Measurements from ENCODE around the gene FBXW5.

The FBXW5 gene

DNA sequence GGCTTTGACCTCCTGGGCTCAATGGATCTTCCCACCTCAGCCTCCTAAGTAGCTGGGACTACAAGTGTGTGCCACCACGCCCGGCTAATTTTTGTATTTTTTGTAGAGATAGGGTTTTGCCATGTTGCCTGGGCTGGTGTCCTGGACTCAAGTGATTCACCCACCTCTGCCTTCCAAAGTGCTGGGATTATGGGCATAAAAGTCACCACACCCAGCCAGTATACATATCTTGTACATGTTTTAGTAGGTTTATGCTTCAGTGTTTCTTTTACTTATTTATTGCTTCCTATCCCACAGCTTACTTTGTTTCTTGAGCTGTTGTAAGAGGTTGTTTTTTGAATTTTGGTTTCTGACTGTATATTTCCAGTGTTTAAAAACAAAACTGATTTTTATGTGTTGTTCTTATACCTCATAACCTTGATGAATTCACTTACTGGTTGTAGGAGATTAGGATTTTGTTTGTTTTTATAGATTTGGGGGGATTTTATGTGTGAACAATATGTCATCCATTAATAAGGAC lies 12.9 kb downstream of the FBXW5 start:
- no peak for DNase-seq (ENCODE audit: low spot score)

DNA sequence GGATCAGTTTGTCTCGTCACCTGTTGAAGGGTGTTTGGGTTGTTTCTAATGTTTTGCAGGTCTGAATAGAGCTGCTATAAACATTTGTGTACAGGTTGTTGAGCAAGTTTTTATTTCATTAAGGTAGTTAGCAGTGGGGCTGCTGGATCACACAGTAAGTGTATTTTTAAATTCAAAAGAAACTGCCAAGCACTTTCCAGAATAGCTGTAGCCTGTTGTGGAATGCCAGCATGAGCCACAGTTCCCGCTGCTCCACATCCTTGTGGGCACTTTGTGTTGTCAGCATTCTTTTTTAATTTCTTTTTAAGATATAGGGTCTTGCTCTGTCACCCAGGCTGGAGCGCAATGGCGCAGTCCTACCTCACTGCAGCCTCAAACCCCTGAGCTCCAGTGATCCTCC lies 14.5 kb downstream of the FBXW5 start:
- DNase-seq (ENCODE audit: low spot score), result no peak

DNA sequence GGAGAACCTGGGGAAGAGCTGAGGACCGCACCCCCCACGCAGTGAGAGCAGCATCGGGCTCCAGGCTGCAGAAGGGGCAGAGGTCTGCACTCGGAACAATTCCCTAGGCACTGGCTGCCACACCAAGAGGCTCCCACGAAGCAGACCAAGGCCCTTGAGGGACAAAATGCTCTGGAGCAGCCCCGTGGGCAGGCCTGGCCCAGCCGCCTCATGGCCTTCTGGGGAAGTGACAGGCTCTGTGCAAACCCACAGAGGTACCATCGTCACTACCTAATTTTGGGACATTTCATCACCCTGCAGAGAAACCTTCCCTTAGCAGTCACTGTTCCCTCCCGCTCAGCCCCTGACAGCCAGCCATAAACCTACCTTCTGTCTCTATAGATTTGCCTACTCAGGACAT lies 15.9 kb downstream of the FBXW5 start:
- no peak for DNase-seq (ENCODE audit: low spot score)

DNA sequence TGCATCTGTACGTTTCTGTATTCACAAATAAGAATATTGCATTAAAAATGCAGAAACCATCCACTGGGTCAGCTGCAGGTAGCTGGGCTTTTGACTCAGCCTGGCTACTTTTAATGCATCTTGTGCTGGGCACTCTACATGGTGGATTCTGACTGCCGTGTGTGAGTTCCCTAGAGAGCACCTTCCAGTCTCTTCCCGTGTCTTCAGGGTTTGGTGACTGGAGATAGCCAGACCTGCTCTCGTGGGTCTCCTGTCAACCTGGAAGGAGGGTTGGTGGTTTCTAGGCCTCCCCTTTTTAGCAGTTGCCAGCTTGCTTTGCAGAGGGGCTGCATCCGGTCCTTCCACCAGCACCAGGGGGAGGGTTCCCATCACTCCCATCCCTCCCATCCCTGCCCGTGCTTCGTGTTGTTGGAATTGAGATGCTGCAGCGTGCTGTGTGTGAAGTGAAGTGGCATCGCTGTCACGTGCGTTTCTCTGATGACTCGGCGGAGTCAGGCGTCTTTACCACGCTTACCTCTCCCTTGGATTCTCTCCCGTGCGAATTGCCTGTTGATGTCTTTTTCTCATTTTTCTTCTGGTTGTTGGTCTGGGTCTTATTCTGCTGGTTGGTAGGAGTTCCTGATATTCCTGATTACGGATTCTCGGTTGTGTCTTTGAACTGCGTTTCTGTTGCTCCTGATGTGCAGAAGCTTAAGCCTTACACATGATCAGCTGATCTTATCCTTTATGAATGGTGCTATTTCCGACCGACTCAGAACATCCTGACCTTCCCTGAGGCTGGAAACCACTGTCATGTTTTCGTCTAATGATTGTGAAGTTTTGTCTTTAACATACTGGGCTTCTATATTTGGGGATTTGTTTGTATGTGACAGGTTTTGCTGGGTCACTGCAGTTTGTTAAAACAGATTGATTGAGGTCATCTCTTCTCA lies 16.9 kb downstream of the FBXW5 start:
- no peak for DNase-seq (ENCODE audit: low spot score)

DNA sequence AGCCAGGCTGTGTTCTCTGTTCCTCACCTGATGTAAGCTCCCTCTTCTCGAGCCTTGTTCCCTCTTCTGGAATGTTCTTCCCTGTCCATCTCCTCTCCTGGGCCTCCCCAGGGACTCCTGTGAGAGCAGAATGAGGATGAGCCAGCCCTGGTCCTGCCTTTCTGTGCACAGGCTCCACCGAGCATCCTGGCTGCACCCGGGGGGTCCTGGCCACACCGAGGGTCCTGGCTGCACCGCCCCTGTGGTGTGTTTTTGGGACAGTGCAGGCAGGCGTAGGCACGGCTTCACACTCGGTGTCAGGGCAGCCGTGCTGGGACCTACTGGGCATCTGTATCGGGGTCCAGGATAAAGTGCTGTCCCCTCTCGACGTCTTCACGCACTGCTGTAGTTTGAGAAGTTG lies 17.8 kb downstream of the FBXW5 start:
- DNase-seq (ENCODE audit: low spot score), result no peak

DNA sequence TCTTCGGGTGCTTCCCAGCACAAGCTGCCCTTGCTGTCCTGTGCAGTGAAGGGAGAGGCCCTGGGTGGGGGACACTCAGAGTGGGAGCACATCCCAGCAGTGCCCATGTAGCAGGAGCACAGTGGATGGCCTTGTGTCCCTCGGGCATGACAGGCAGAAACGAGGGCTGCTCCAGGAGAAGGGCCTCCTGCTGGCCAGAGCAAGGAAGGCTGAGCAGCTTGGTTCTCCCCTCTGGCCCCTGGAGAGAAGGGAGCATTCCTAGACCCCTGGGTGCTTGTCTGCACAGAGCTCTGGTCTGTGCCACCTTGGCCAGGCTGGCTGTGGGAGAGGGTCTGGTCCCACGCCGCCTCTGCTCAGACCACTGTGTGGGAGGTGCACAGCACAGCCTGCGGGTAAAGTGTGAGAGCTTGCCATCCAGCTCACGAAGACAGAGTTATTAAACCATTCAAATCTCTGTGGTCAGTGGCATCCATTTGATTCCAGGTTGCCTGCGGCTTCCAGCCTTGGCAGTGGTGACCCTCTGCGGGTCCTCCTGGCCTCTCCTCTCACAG lies 18.3 kb downstream of the FBXW5 start:
- no peak for DNase-seq (ENCODE audit: low spot score)

DNA sequence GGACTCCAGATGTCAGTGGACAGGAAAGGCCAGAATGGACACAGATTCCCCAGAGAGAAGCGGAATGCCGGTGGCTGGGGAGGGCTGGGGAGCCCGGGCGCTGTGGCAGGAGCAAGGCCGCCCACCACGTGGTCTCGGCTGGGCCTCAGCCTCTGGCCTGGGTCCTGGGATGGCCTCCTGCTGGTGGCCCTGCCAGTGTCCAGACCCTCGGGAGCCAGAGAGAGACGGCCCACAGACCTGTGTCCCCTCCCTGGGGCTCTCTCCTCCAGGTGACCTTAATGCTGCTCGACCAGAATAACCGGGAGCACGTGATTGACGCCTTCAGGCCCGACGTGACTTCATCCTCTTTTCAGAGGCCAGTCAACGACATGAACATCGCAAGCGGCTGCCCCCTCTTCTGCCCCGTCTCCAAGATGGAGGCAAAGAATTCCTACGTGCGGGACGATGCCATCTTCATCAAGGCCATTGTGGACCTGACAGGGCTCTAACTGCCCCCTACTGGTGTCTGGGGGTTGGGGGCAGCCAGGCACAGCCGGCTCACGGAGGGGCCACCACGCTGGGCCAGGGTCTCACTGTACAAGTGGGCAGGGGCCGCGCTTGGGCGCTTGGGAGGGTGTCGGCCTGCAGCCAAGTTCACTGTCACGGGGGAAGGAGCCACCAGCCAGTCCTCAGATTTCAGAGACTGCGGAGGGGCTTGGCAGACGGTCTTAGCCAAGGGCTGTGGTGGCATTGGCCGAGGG lies 19.0 kb downstream of the FBXW5 start:
- no peak for DNase-seq (ENCODE audit: low spot score)

DNA sequence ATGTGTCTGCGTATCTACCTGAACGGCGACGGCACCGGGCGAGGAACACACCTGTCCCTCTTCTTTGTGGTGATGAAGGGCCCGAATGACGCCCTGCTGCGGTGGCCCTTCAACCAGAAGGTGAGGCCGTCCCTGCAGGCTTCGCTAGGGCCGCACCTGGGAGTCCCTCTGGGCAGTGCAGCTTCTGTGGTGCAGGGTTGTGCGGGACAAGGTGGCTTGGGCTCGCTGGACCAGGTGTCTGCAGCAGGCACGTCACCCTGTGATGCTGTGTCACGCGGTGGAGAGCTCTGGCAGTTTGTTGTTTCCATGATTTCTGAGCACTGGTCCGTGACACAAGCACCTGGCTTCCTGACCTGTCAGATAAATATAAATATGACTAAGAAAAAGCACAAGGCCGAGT lies 20.7 kb downstream of the FBXW5 start:
- DNase-seq (ENCODE audit: low spot score), result no peak

DNA sequence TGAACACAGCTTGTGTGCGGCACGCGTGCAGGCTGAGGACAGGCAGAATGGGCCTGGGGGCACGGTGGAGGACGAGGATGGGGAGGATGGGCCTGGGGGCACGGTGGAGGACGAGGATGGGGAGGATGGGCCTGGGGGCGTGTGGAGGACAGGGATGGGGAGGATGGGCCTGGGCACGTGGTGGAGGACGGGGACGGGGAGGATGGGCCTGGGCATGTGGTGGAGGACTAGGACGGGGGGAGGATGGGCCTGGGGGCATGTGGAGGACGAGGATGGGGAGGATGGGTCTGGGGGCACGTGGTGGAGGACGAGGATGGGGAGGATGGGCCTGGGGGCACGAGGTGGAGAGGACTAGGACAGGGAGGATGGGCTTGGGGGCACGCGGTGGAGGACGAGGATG lies 22.0 kb downstream of the FBXW5 start:
- DNase-seq (ENCODE audit: low spot score), result no peak

DNA sequence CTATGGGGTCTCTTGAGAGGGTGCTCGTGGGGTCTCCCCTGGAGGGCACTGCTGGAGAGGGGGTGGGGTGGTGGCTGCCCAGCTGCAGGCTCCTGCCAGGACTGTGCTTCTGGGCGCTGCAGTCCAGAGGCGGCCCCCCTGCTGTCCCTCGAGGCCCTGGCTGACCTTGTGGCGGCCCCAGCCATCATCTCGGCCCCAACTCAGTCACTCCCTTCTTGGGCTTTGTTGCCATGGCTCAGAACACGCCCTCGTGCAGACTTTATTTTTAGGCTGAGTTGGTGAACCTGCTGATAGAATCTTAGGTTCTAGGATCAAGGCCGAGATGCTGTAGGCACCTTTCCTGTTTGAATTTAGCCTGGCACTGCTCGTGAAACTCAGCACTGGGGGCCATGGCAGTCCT lies 22.8 kb downstream of the FBXW5 start:
- DNase-seq (ENCODE audit: low spot score), result no peak

DNA sequence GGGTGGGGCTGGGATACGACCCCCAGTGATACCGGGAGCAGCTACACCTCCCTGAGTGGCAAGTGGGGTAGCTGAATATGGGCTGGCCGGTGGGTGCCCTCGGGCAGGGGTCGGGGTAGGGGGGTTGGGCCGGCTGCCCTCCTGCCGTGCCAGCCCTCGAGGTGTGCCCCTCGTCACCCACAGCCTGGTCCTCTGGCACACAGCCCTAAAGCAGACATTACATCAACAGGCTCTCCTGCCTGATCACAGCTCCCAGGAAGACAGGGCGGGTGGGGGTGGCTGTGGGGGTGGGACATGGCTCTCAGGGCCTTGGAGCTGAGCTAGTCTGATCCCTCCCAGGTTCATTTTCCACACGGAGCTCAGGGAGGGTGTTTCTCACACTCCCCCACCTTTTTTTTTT lies 23.2 kb downstream of the FBXW5 start:
- no peak for DNase-seq (ENCODE audit: low spot score)

DNA sequence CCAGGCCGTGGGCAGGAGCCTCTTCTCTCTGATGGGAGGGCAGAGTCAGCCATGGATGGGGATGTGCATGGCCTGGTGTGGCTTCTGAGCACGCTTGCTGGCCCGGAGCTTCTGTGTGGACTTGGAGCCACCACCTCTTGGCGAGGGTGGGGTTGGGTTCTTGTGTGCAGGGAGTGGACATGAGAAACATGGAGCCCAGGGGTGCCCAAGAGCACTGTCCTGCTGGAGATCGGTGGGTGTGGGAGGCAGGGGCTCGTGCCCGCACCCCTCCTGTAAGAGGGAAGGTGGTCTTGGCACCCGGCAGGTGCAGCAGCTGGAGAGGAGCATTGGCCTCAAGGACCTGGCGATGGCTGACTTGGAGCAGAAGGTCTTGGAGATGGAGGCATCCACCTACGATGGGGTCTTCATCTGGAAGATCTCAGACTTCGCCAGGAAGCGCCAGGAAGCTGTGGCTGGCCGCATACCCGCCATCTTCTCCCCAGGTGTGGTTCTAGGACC lies 23.8 kb downstream of the FBXW5 start:
- DNase-seq (ENCODE audit: low spot score), result no peak

DNA sequence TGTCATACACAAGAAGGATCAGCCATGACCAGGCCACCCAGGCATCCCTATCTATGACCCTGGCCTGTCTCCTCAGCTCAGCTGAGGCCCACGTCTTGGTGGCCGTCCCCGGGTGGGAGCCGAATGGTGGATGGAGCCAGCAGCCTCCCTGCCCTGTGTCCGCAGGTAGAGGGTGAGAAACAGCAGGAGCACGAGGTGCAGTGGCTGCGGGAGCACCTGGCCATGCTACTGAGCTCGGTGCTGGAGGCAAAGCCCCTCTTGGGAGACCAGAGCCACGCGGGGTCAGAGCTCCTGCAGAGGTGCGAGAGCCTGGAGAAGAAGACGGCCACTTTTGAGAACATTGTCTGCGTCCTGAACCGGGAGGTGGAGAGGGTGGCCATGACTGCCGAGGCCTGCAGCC lies 24.5 kb downstream of the FBXW5 start:
- no peak for DNase-seq (ENCODE audit: low spot score)

DNA sequence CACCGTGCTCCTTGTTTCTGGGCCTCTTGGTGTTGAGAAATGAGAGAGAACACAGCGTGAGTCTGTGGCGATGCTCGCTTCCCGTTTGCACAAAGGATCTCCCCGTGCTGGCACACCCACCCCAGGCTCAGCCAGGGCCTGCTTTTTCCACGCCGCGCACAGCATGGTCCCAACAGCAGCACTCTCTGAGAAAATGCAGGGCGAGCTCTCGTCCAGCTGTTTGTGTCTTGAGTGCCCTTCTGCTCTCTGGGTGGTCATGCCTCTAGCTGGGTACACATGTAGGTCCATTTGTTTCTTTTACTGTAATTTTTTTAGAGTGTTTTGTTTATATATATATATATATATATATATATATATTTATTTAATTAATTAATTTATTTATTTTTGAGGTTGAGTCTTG lies 26.6 kb downstream of the FBXW5 start:
- DNase-seq (ENCODE audit: low spot score), result no peak

DNA sequence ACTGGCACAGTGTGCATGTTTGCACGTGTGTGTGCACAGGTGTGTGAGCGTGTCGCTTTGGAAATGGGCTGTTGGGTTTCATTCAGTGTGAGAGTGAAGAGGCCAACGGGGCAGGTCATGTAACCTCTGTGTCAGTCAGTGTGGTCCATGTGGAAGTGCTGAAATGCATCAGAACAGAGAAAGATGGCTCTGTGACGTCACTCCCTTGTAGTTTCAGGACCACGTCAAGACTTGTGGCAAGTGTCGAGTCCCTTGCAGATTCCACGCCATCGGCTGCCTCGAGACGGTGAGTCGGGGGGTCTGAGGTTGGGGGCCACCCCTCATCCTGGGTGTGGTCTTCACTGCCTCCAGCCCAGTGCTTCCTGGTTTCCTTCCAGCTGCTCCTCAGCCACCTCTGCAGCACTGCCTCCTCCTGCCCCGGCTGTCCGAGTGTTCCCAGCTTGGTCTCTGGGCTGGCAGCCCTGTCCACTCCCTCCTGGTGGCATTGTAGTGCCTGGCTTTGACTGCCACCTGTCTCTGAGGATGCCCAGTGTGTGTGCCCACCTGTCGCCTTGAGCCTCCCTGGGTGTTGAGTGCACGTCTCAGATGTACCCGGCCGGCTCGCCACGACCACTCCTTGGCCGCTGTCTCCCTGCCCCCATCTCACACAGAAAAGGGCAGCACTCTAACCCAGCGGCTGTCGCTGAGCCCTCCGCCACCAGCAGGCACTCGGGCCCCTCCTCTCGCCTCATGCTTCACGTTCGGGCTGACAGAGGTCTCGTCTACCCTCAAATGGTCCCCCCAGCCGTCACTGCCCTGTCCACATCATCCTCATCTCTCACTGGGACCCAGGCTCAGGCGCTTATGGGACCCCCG lies 28.0 kb downstream of the FBXW5 start:
- DNase-seq (ENCODE audit: low spot score), result no peak

DNA sequence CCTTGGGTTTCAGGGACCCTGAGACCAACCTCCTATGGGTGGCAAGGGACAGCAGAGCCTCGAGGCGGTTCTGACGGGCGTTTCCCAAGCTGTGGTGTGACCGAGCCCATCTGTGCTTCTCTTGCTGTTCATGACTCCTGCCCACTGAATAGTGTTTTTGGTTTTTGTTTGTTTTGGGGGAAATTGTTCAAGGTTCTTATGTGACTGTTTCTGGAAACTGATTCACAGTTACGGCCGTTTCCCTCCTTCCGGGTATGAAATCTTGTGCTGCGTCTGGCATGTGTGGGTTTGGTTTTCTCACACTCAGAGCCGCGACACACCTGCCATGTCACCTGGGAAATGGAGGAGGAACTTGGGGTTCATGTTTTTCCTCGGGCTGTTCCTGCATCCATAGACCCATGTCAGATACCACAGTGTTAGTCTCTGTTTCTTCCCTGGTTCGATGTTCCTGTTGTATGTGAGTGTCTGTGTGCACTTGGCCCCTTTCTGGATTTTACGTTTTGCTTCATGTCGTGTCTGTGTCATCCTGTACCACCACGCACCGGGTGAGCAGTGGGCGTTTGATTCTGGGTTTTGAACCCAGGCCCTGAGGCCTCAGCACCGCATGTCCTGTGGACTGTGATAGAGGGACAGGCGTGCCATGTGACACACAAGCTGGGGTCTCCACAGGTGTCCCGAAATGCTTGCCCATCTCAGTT lies 28.8 kb downstream of the FBXW5 start:
- DNase-seq (ENCODE audit: low spot score), result no peak

DNA sequence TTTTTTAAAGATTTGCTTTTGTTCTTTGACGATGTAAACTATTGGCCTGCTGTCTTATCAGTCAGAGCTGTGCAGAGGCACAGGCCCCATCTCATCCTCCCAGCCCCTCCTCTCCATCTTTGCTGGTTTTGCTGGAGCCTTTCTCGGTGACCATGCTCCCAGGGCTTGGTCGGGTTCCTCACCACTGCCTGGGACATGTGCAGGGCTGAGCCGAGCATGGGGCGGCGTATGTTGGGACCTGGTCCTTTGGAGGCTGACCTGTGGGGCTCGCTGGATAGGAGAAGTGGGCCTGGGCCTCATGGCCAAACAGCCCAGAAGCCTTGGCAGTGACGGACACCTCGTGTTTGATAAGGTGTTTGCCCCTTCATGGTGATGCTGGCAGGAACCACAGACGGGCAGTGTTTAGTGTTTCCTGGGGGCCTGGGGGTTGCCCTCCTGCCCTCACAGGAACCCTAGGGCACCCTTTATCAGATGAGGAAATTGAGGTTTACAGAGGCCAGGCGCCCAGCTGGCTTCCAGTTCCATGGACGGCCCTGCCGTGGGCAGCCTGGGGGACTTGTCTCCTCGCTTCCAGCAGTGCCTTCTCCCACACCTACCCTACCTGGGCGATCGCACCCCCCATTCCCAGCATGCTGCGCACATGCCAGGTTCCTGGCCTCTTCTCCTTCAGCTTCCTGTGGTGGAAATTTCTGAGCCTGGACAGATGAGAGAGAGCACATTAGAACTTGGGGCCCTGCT lies 30.7 kb downstream of the FBXW5 start:
- no peak for DNase-seq (ENCODE audit: low spot score)

DNA sequence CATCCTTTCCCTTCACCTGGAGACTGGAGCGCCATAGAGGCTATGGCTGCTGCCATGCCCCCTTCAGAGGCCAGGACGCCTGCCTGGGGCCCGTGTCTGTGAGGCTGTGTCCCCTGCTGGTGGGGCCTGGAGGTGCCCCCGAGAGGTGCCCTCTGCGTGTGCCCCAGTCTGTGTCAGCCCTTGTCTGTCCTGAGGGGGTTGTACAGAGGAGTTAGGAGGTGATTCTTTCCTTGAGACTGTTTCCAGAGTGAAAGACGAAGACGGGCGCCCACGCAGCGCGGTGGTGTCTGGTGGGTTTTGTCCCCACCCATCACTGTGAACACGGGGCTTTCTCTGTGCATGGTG lies 33.7 kb downstream of the FBXW5 start:
- peak; percentile 53 for DNase-seq (ENCODE audit: low spot score)

DNA sequence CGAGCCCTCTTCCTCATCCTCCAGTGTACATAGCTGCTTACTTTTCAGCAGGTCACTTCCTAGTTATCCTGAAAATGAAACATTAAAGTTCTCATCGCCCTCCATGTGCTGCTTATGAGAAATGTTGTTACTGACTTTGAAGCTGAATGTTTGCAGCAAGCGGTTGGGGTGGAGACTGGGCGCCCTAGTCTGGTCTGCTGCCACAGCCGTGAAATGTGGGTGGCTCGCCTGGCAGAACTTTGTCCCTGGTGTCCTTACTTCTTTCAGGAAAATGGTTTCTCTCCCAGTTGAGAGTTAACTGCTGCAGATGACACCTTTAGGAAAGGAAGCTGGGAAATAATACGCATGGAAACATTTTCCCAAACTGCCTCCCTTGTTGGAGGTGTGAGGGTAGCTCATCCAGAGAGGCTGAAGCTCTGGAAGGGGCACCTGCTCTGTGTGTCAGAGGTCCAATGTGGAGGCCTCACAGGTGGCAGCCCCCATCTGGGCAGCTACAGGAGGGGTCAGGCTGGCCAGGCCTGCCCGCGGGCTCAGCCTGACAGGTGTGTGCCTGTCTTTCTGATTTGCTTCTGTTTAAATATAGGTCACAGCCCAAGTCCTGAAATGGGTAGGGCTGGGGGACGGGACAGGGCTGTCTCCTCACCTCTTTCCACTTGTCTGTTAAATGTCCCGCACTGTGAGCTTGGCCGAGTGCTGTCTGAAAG lies 34.2 kb downstream of the FBXW5 start:
- DNase-seq (ENCODE audit: low spot score), result no peak
